GM21825 (cell line): ENCODE results near the gene VWC2L.

Source experiments
- ATAC-seq: cut with Tn5 transposase; IDR thresholded peaks from one replicate; pipeline ENCODE4 v1.9.1; 2021; ENCODE audit warnings: mild to moderate bottlenecking, moderate library complexity; ENCODE audit not compliant: unreplicated experiment

VWC2L gene

DNA sequence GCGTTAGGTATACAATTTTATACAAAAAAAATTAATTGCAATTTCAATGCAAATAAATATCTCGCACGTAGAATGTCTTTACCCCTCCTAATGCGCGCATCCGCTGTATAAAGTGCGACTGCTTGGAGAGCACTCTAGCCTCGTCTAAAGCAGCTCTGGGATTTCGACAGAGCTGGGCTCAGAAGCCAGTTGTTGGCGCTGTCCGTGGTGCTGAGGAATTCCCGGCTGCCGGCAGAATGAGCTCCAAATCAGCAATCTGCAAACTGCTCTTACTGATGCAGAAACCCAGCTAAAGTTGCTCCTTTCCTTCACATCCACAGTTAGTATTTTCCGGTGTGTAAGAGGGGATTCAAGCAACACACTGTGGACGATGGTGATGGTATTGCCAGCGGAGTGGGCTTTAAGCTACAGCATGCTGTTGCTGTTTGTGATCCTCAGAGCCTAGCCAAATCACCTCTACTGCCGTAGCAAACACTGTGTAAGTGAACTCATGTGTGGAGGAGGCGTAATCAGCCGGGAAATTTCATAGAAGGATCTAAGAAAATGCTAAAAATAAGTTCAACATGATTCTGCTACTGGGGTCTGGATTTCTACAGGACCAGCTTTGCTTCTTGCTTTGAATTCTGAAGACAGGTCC is at the start of gene VWC2L:
Gene VWC2L, plus strand, starts transcription at position 137 of the 637 bp plus-strand sequence. CDS start 3,140 bp downstream, outside the sequence.
- peak; percentile 57 for ATAC-seq

- ATAC-seq, result no peak
Observed at GRCh38 chr2:214361116-214361515, 49.7 kb upstream of the VWC2L start.

GRCh38 chr2:214365549-214365948 is 45.3 kb upstream of the VWC2L start:
- no peak for ATAC-seq

- no peak for ATAC-seq
Observed at GRCh38 chr2:214367171-214367570, 43.7 kb upstream of the VWC2L start.

DNA sequence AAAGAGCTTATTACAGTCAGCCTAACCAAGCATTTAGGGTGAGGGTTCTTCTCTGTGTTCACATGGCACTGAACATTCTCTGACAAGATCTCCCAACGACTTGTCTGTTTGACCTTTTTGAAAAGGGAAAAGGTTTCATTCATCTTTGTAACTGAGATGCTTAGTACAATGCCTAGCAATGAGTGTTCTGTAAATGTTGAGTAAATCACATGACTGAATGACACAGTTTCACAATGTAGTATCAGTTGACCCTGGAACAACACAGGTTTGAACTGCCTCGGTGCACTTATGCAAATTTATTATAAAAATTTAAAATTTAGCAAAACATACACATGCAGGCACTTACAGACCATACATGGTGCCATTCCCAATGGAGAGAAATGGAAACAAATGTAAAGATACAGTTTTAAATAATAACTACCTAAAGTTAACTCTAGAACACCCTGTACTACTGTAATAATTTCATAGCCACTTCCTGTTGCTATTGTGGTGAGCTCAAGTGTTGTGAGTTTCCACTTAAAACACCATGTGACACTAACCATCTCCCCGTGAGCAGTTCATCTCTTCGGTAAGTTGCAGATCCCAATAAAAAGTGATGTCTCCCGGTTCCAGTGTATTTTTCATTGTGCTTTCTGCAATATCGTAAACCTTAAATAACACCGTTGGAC is 34.1 kb upstream of the VWC2L start:
- ATAC-seq, result peak; percentile 55

- ATAC-seq, result no peak
Observed at GRCh38 chr2:214377286-214377624, 33.6 kb upstream of the VWC2L start.

- no peak for ATAC-seq
Observed at GRCh38 chr2:214378455-214379103, 32.3 kb upstream of the VWC2L start.

GRCh38 chr2:214379227-214379626 is 31.6 kb upstream of the VWC2L start:
- ATAC-seq, result no peak

GRCh38 chr2:214380681-214381080 is 30.2 kb upstream of the VWC2L start:
- no peak for ATAC-seq

DNA sequence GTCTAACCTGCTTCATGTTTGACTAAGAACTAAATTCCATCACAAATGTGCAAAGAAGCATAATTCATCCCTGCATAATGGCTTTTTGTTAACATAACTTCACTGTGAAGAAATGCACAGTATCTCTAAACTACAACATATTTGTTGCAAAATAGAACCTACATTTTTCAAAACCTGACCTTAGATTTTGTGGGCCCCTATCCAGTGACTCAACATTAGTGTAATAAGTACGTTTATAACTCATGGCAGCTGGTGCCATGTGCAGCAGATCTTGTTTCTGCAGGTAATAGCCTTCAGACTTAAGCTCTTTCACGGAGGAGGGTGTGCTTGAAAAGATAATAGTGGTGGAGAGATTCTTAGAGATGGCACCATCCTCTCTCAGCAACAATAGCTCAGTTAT is 28.6 kb upstream of the VWC2L start:
- no peak for ATAC-seq

- no peak for ATAC-seq
Observed at GRCh38 chr2:214386720-214387119, 24.1 kb upstream of the VWC2L start.

- ATAC-seq, result no peak
Observed at GRCh38 chr2:214389334-214389733, 21.5 kb upstream of the VWC2L start.

- ATAC-seq, result no peak
Observed at GRCh38 chr2:214393796-214394195, 17.1 kb upstream of the VWC2L start.

DNA sequence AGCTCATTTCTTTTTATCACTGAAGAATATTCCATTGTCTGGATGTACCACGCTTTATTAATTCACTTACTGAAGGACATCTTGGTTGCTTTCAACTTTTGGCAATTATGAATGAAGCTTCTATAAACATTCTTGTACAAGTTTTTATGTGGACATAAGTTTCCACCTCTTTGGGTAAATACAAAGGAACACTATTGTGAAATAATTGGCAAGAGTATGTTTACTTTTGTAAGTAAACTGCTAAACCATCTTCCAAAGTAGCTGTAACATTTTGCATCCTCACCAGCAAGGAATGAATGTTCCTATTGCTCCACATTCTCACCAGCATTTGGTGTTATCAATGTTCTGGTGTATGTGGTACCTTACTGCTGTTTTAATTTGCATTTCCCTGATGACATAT is 15.8 kb upstream of the VWC2L start:
- no peak for ATAC-seq

- ATAC-seq, result no peak
Observed at GRCh38 chr2:214401580-214401979, 9.3 kb upstream of the VWC2L start.

DNA sequence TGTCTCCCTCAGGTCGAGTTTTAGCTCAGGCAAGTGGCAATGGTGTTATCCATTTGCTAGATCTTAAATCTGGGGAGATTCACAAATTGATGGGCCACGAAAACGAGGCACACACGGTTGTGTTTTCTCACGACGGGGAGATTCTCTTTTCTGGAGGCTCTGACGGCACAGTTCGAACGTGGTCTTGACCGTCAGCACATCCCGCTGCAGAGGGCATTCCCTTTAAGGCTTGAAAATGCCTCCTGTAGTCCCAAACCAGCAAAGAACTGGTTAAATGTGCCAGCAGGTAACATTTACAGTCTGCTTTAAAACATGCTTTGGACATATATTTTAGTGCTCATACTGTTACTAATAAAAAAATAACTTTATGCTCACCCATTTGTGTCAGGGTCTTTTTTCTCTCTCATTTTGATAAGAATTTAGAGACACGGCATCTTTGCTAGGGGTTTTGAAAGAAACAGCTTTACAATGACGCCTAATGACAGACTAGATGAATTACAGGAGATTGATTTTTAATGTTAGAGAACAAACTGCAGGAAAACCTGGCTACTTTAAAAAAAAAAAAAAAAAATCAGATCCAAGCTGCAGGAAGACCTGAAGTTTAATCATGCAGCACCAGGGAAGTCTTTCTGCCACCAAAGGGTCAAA is 602 bp upstream of the VWC2L start:
- ATAC-seq, result no peak

- no peak for ATAC-seq
Observed at GRCh38 chr2:214412679-214413078, 1.8 kb downstream of the VWC2L start.

DNA sequence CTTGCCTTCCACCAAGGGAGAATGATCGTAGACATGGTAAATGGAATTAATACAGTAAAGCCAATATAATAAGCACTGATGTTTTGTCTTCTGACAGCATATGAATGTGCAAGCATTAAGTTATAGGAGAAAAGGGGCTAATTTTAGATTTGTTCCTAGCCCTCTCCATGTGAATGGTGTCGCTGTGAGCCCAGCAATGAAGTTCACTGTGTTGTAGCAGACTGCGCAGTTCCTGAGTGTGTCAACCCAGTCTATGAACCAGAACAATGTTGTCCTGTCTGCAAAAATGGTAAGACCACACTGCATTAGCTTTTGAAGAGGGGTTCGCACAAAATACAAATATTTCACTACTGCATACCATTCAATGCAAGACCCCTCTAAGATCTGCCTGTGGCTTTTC is 25.6 kb downstream of the VWC2L start:
- no peak for ATAC-seq

GRCh38 chr2:214450118-214450894 is 39.5 kb downstream of the VWC2L start:
- no peak for ATAC-seq

DNA sequence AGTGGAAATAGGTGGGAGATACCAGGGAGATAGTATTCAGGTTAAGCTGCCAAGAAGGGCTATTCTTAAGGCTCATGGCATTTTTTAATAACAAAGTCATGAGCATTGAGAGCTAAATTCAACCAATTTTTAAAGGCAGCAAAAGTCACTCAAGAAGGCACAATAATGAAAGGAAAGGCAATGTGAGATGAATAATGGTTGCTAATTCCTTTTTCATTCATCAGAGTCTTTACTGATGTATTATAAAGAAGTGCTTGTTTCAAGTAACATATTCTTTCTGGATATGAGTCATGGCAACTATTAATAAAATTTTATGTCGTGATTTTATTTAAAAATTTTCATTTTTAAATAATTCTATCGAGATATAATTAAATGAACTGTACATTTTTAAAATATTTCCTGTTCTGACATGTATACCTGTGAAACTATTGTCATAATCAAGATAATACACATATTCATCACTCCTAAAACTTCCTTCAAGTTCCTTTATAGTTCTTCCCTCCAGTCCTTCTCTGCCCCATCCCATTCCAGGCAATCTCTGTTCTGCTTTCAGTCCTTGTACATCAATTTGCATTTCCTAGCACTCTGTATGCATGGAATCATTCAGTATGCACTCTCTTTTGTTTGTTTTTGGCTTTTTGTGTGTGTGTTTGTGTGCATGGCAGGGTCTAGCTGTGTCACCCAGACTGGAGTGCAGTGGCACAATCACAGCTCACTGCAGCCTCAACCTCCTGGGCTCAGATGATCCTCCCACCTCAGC is 40.8 kb downstream of the VWC2L start:
- no peak for ATAC-seq
